ENCODE data around the gene NCK1. TPM values are rescaled to one million over a fixed set of nuclear protein-coding genes. Genes with fewer than 3 reads are reported as not detected.

Gene NCK1
- total and polyA plus RNA-seq, 2 experiments from 2014 or later = 25.1 to 47.7 TPM

DNA sequence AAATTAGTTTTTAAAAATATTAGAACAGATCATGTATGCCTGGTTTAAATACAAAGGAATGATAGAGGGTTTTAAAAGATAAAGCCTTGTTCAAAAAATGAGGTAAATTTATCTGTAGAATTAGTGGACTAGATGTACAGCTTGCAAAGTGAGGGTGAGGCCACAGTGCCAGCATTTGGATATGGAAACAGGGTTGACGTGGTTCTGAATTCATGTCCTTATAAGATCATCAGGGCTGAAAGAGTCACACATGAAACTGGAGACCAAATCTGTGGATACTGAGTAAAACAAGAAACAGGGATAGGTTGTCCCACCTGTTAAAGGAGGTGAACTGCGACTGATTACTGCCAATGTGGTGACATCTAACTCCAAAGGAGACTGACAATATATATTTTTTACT lies 46.3 kb downstream of the NCK1 start:
- Histone ChIP-seq H3K9me3 (ENCODE audit: low read depth) (no peaks in the 10 kb centered on the region), H3K79me2 (peaks cover 100% of the 10 kb centered on the region), H3K4me2 (no peak overlapping the region), H3K27ac (no peak overlapping the region), H3K36me3 (replicated peaks; ENCODE audit: insufficient read depth, low read depth) (no peaks in the 10 kb centered on the region), H3K27me3 (no peaks in the 10 kb centered on the region), H3K4me3 (no peak overlapping the region), H2AFZ (no peak overlapping the region), H3K4me1 (ENCODE audit: insufficient read depth) (no peaks in the 10 kb centered on the region), H3K9me2 (replicated peaks; ENCODE audit: insufficient read depth) (no peaks in the 10 kb centered on the region), H4K20me1 (ENCODE audit: insufficient read depth, poor library complexity, severe bottlenecking) (peaks cover 16% of the 10 kb centered on the region)
- TF ChIP-seq EZH2 (IDR thresholded peaks at IDR 0.05; ENCODE audit: borderline replicate concordance) (no peak), EZH2phosphoT487 (IDR thresholded peaks at IDR 0.05; ENCODE audit: low read depth, severe bottlenecking, unreplicated experiment) (no peak)
- TF ChIP-seq, protein P1, sequence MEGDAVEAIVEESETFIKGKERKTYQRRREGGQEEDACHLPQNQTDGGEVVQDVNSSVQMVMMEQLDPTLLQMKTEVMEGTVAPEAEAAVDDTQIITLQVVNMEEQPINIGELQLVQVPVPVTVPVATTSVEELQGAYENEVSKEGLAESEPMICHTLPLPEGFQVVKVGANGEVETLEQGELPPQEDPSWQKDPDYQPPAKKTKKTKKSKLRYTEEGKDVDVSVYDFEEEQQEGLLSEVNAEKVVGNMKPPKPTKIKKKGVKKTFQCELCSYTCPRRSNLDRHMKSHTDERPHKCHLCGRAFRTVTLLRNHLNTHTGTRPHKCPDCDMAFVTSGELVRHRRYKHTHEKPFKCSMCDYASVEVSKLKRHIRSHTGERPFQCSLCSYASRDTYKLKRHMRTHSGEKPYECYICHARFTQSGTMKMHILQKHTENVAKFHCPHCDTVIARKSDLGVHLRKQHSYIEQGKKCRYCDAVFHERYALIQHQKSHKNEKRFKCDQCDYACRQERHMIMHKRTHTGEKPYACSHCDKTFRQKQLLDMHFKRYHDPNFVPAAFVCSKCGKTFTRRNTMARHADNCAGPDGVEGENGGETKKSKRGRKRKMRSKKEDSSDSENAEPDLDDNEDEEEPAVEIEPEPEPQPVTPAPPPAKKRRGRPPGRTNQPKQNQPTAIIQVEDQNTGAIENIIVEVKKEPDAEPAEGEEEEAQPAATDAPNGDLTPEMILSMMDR (IDR thresholded peaks at IDR 0.05; ENCODE audit: poor library complexity) = no peak
- 93% methylated on average over 2 of the region's 2 CpGs for WGBS (ENCODE audit: low lambda C conversion rate, missing lambda C conversion rate)
- no peak for DNase-seq (ENCODE audit: low spot score)

DNA sequence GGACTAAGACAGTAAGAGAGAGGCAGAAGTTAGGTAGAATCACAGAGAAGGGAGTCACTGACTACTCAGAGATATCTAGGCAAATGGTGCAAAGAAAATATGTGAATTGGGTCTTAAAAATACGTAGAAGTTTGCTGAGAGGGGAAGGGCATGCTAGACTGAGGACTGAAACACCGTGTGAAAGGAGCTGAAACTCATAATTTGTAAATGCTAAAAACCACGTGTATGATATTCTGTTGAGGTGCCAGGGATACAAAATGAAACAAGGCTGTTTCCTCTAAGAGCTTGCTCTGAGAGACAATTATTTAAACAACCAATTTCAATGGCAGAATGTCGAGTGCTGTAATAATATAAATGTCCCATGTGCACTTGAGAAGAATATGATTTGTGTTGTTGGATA lies 47.2 kb downstream of the NCK1 start:
- Histone ChIP-seq H3K79me2 (peaks cover 100% of the 10 kb centered on the region), H3K9me2 (replicated peaks; ENCODE audit: insufficient read depth) (no peaks in the 10 kb centered on the region), H3K27ac (no peak overlapping the region), H3K27me3 (no peaks in the 10 kb centered on the region), H3K36me3 (replicated peaks; ENCODE audit: insufficient read depth, low read depth) (no peaks in the 10 kb centered on the region), H2AFZ (no peak overlapping the region), H3K4me3 (no peak overlapping the region), H3K4me1 (ENCODE audit: insufficient read depth) (no peaks in the 10 kb centered on the region), H3K9me3 (ENCODE audit: low read depth) (no peaks in the 10 kb centered on the region), H3K4me2 (no peak overlapping the region), H4K20me1 (ENCODE audit: insufficient read depth, poor library complexity, severe bottlenecking) (peaks cover 19% of the 10 kb centered on the region)
- TF ChIP-seq EZH2 (IDR thresholded peaks at IDR 0.05; ENCODE audit: borderline replicate concordance) (no peak), EZH2phosphoT487 (IDR thresholded peaks at IDR 0.05; ENCODE audit: low read depth, severe bottlenecking, unreplicated experiment) (no peak)
- TF ChIP-seq, protein P1 (IDR thresholded peaks at IDR 0.05; ENCODE audit: poor library complexity) = no peak
- 84% methylated on average over 4 of the region's 4 CpGs for WGBS (ENCODE audit: low lambda C conversion rate, missing lambda C conversion rate)
- DNase-seq (ENCODE audit: low spot score) = no peak

DNA sequence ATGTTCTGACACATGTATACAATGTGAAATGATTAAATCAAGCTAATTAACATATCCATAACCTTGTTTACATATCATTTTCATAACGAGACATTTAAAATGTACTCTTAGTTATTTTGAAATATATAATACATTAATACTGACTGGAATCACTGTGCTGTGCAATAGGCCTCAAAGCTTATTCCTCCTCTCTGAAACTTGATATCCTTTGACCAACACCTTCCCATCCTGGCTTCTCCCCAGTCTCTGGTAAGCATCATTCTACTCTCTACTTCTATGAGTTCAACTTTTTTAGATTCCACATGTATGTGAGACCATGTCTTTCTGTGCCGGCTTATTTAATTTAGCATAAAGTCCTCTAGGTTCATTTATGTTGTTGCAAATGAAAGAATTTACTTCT lies 48.7 kb downstream of the NCK1 start:
- Histone ChIP-seq H3K27ac (no peak overlapping the region), H3K27me3 (no peaks in the 10 kb centered on the region), H3K9me2 (replicated peaks; ENCODE audit: insufficient read depth) (no peaks in the 10 kb centered on the region), H3K79me2 (peaks cover 100% of the 10 kb centered on the region), H4K20me1 (ENCODE audit: insufficient read depth, poor library complexity, severe bottlenecking) (peaks cover 19% of the 10 kb centered on the region), H3K9me3 (ENCODE audit: low read depth) (no peaks in the 10 kb centered on the region), H3K4me1 (ENCODE audit: insufficient read depth) (no peaks in the 10 kb centered on the region), H3K4me3 (no peak overlapping the region), H2AFZ (no peak overlapping the region), H3K36me3 (replicated peaks; ENCODE audit: insufficient read depth, low read depth) (no peaks in the 10 kb centered on the region), H3K4me2 (no peak overlapping the region)
- 95% methylated on average over 2 of the region's 2 CpGs for WGBS (ENCODE audit: low lambda C conversion rate, missing lambda C conversion rate)
- DNase-seq (ENCODE audit: low spot score) = no peak
- TF ChIP-seq, protein P1 (IDR thresholded peaks at IDR 0.05; ENCODE audit: poor library complexity) = no peak
- no peak for TF ChIP-seq EZH2phosphoT487 (IDR thresholded peaks at IDR 0.05; ENCODE audit: low read depth, severe bottlenecking, unreplicated experiment)
- TF ChIP-seq EZH2 (IDR thresholded peaks at IDR 0.05; ENCODE audit: borderline replicate concordance) = no peak

DNA sequence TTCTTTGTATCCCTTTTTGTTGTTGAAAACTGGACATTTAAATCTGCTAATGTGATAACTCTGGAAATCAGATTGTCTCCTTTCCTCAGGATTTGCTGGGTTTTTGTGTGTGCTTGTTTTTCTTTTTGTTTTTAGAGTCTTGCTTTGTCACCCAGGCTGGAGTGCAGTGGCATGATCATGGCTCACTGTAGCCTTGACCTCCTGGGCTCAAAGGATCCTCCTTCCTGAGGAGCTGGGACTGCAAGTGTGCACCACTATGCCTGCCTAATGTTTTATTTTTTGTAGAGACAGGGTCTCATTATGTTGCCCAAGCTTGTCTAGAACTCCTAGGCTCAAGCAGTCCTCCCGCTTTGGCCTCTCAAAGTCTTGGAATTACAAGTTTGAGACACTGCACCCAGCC lies 51.2 kb downstream of the NCK1 start:
- Histone ChIP-seq H3K4me1 (ENCODE audit: insufficient read depth) (no peaks in the 10 kb centered on the region), H3K4me2 (no peak overlapping the region), H3K79me2 (peaks cover 99% of the 10 kb centered on the region), H4K20me1 (ENCODE audit: insufficient read depth, poor library complexity, severe bottlenecking) (peaks cover 11% of the 10 kb centered on the region), H2AFZ (no peak overlapping the region), H3K9me2 (replicated peaks; ENCODE audit: insufficient read depth) (no peaks in the 10 kb centered on the region), H3K9me3 (ENCODE audit: low read depth) (no peaks in the 10 kb centered on the region), H3K27ac (no peak overlapping the region), H3K4me3 (no peak overlapping the region), H3K27me3 (no peaks in the 10 kb centered on the region), H3K36me3 (replicated peaks; ENCODE audit: insufficient read depth, low read depth) (no peaks in the 10 kb centered on the region)
- 100% methylated on average over 1 of the region's 1 CpG for WGBS (ENCODE audit: low lambda C conversion rate, missing lambda C conversion rate)
- DNase-seq (ENCODE audit: low spot score) = no peak
- TF ChIP-seq, protein P1 (IDR thresholded peaks at IDR 0.05; ENCODE audit: poor library complexity) = no peak
- TF ChIP-seq EZH2phosphoT487 (IDR thresholded peaks at IDR 0.05; ENCODE audit: low read depth, severe bottlenecking, unreplicated experiment) (no peak), EZH2 (IDR thresholded peaks at IDR 0.05; ENCODE audit: borderline replicate concordance) (no peak)

All from hepatocyte (in vitro differentiated cells).